ENCODE measurements around the gene GPC3.

Gene GPC3

DNA sequence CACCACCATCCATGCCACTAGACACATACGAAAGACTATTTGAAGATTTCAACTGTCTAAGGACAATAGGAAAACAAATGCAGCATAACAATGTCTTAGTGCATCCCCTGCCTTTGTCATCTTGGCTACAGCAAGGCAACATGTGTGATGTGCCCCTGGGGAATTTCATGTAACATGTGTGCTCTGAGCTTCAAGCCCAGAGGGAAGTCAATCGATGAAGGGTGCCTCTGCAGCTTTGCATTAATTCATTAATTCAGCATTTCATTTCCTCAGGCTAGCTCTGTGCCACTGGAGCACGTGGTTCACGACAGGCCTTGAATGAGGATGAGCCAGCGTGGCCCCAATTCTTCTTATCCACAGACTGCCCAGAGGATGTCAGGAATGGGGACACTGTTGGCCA is 316.2 kb downstream of the GPC3 start:
- Histone ChIP-seq H3K4me1 (ENCODE audit: control insufficient read depth, insufficient read depth, low read length) (no peaks in the 10 kb centered on the region), H3K9me3 (ENCODE audit: control insufficient read depth, insufficient read depth, low read depth, low read length) (no peaks in the 10 kb centered on the region), H3K36me3 (ENCODE audit: control insufficient read depth in 2 of 2, insufficient read depth in 1 of 2, low read length in 2 of 2) (no peaks in the 10 kb centered on the region), H3K27ac (ENCODE audit: extremely low read depth, low read depth, low read length) (no peak overlapping the region), H3K4me3 (ENCODE audit: low read depth, low read length) (no peak overlapping the region)
- TF ChIP-seq ZNF843 (tag by site-specific recombination; IDR thresholded peaks at IDR 0.05) (no peak), ZNF521 (tag by site-specific recombination; IDR thresholded peaks at IDR 0.05) (no peak), ZNF596 (tag by site-specific recombination; IDR thresholded peaks at IDR 0.05) (no peak)
- TF ChIP-seq, protein P1, sequence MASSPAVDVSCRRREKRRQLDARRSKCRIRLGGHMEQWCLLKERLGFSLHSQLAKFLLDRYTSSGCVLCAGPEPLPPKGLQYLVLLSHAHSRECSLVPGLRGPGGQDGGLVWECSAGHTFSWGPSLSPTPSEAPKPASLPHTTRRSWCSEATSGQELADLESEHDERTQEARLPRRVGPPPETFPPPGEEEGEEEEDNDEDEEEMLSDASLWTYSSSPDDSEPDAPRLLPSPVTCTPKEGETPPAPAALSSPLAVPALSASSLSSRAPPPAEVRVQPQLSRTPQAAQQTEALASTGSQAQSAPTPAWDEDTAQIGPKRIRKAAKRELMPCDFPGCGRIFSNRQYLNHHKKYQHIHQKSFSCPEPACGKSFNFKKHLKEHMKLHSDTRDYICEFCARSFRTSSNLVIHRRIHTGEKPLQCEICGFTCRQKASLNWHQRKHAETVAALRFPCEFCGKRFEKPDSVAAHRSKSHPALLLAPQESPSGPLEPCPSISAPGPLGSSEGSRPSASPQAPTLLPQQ (tag by site-specific recombination; IDR thresholded peaks at IDR 0.05) = no peak
- TF ChIP-seq, protein P2, sequence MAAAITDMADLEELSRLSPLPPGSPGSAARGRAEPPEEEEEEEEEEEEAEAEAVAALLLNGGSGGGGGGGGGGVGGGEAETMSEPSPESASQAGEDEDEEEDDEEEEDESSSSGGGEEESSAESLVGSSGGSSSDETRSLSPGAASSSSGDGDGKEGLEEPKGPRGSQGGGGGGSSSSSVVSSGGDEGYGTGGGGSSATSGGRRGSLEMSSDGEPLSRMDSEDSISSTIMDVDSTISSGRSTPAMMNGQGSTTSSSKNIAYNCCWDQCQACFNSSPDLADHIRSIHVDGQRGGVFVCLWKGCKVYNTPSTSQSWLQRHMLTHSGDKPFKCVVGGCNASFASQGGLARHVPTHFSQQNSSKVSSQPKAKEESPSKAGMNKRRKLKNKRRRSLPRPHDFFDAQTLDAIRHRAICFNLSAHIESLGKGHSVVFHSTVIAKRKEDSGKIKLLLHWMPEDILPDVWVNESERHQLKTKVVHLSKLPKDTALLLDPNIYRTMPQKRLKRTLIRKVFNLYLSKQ (tag by site-specific recombination; IDR thresholded peaks at IDR 0.05; ENCODE audit: borderline replicate concordance) = no peak
- TF ChIP-seq, protein P3, sequence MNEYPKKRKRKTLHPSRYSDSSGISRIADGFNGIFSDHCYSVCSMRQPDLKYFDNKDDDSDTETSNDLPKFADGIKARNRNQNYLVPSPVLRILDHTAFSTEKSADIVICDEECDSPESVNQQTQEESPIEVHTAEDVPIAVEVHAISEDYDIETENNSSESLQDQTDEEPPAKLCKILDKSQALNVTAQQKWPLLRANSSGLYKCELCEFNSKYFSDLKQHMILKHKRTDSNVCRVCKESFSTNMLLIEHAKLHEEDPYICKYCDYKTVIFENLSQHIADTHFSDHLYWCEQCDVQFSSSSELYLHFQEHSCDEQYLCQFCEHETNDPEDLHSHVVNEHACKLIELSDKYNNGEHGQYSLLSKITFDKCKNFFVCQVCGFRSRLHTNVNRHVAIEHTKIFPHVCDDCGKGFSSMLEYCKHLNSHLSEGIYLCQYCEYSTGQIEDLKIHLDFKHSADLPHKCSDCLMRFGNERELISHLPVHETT (tag by site-specific recombination; IDR thresholded peaks at IDR 0.05) = no peak
- POLR2A ChIA-PET = no interaction called here
- CTCF ChIA-PET = interaction anchor here (0.6 to 1.7 kb wide), 3 partner anchors 14 to 53 kb away, joined by 4 to 6 read pairs (median 4); no protein-coding TSS in a partner anchor

DNA sequence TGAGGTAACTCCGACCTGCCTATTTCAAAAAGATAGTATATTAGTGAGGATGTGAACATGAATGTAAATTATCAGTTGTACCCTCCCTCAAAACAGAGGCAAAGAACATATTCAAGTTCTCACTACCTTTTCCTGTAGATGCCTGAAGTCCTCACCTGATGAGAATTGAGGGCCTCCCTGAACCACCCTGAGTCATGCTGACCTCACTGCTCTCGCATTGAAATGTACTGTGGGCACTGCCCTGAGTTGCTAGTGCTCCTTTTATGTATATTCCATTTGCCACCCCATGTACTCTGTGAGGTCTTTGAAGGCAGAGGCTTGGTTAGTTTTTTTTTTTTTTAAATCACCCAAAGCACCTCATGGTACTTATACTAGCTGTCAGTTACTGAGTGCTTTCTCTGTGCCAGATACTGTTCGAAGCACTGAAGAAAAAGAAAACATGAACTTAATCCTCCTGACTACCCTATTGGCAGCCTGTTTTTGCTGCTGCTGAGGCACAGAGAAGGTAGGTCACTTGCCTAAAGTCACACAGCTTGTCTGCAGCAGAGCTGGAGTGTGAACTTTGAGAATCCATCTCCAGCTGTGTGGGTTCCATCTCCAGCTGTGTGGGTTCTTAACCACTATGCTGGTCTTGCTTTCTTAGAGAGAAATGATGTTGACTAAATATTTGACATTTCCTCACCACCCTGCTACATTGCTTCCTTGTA is 317.0 kb downstream of the GPC3 start:
- H3K4me3 ChIP-seq (ENCODE audit: low read depth, low read length) = no peak overlapping the region
- ChIA-PET POLR2A (interaction anchor here (0.7 kb wide), 1 partner anchor 913 kb away, joined by 3 read pairs; no protein-coding TSS in a partner anchor), CTCF (interaction anchor here (0.6 to 1.7 kb wide), 3 partner anchors 19 to 1126 kb away, joined by 4 to 6 read pairs (median 4); no protein-coding TSS in a partner anchor)
- no peak overlapping the region for H3K27ac ChIP-seq (ENCODE audit: extremely low read depth, low read depth, low read length)
- H3K36me3 ChIP-seq (ENCODE audit: control insufficient read depth in 2 of 2, insufficient read depth in 1 of 2, low read length in 2 of 2) = no peaks in the 10 kb centered on the region
- no peaks in the 10 kb centered on the region for H3K4me1 ChIP-seq (ENCODE audit: control insufficient read depth, insufficient read depth, low read length)
- TF ChIP-seq ZNF768 (tag by site-specific recombination; IDR thresholded peaks at IDR 0.05) (0 out of 2 replicates have a peak, but pooled peaks have one; percentile 39), ZNF10 (tag by site-specific recombination; IDR thresholded peaks at IDR 0.05) (peak; percentile 72), ZNF239 (tag by site-specific recombination; IDR thresholded peaks at IDR 0.05) (no peak), ZNF837 (tag by site-specific recombination; IDR thresholded peaks at IDR 0.05) (no peak), SP7 (tag by site-specific recombination; IDR thresholded peaks at IDR 0.05) (no peak), ZNF585B (tag by site-specific recombination; IDR thresholded peaks at IDR 0.05) (no peak)
- no peaks in the 10 kb centered on the region for H3K9me3 ChIP-seq (ENCODE audit: control insufficient read depth, insufficient read depth, low read depth, low read length)

DNA sequence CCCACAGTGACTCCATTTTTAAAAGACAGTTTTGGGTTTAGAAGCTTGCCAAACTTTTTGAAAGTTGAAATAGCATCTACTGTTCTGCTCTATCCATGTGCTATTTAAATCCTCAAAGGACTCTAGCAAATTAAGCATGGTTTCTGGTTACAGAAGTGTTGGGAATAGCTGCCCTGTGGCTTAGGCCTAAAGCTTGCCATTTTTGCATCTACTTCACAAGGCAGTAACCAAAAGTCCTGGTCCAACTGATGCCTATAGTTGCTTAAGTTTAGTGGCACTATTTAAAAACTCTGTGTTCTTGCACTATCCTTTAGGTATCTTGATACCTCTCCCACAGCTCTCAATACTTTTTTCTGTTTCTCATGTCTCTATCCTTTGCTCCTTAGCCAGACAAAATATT is 319.1 kb downstream of the GPC3 start:
- Histone ChIP-seq H3K4me3 (ENCODE audit: low read depth, low read length) (no peak overlapping the region), H3K4me1 (ENCODE audit: control insufficient read depth, insufficient read depth, low read length) (no peaks in the 10 kb centered on the region), H3K9me3 (ENCODE audit: control insufficient read depth, insufficient read depth, low read depth, low read length) (no peaks in the 10 kb centered on the region), H3K36me3 (ENCODE audit: control insufficient read depth in 2 of 2, insufficient read depth in 1 of 2, low read length in 2 of 2) (no peaks in the 10 kb centered on the region), H3K27ac (ENCODE audit: extremely low read depth, low read depth, low read length) (no peak overlapping the region)
- ChIA-PET CTCF (interaction anchor here (1.3 to 1.4 kb wide), 2 partner anchors 14 to 19 kb away, joined by 3 to 4 read pairs; no protein-coding TSS in a partner anchor), POLR2A (no interaction called here)
- TF ChIP-seq ZNF501 (tag by site-specific recombination; IDR thresholded peaks at IDR 0.05) (no peak), KLF8 (tag by site-specific recombination; IDR thresholded peaks at IDR 0.05) (no peak), GLIS2 (tag by site-specific recombination; IDR thresholded peaks at IDR 0.05) (no peak), ZNF843 (tag by site-specific recombination; IDR thresholded peaks at IDR 0.05) (no peak), ZNF391 (tag by site-specific recombination; IDR thresholded peaks at IDR 0.05; ENCODE audit: borderline replicate concordance, low read depth) (no peak), ZNF776 (tag by site-specific recombination; IDR thresholded peaks at IDR 0.05; ENCODE audit: borderline replicate concordance) (no peak), ZFP3 (tag by site-specific recombination; IDR thresholded peaks at IDR 0.05; ENCODE audit: low read depth) (no peak), SCRT1 (tag by site-specific recombination; IDR thresholded peaks at IDR 0.05; ENCODE audit: borderline replicate concordance) (no peak), SP3 (tag by site-specific recombination; IDR thresholded peaks at IDR 0.05) (no peak), MYNN (tag by site-specific recombination; IDR thresholded peaks at IDR 0.05; ENCODE audit: borderline replicate concordance) (no peak), ZNF596 (tag by site-specific recombination; IDR thresholded peaks at IDR 0.05) (no peak), ZNF530 (tag by site-specific recombination; IDR thresholded peaks at IDR 0.05; ENCODE audit: low read depth) (no peak)
- TF ChIP-seq, protein P4, sequence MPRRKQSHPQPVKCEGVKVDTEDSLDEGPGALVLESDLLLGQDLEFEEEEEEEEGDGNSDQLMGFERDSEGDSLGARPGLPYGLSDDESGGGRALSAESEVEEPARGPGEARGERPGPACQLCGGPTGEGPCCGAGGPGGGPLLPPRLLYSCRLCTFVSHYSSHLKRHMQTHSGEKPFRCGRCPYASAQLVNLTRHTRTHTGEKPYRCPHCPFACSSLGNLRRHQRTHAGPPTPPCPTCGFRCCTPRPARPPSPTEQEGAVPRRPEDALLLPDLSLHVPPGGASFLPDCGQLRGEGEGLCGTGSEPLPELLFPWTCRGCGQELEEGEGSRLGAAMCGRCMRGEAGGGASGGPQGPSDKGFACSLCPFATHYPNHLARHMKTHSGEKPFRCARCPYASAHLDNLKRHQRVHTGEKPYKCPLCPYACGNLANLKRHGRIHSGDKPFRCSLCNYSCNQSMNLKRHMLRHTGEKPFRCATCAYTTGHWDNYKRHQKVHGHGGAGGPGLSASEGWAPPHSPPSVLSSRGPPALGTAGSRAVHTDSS (tag by site-specific recombination; IDR thresholded peaks at IDR 0.05) = no peak
- TF ChIP-seq, protein P5, sequence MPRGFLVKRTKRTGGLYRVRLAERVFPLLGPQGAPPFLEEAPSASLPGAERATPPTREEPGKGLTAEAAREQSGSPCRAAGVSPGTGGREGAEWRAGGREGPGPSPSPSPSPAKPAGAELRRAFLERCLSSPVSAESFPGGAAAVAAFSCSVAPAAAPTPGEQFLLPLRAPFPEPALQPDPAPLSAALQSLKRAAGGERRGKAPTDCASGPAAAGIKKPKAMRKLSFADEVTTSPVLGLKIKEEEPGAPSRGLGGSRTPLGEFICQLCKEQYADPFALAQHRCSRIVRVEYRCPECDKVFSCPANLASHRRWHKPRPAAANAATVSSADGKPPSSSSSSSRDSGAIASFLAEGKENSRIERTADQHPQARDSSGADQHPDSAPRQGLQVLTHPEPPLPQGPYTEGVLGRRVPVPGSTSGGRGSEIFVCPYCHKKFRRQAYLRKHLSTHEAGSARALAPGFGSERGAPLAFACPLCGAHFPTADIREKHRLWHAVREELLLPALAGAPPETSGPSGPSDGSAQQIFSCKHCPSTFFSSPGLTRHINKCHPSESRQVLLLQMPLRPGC (tag by site-specific recombination; IDR thresholded peaks at IDR 0.05) = no peak

All from HEK293 (cell line).